NB4 (cell line): Measurements from ENCODE around the gene SLC29A3.

Experiments
- POLR2A ChIP-seq: IDR thresholded peaks from 2 replicates; pipeline ENCODE4 v1.6.1; 2011; ENCODE audit warnings: mild to moderate bottlenecking; ENCODE audit not compliant: insufficient read length; ENCODE audit errors: extremely low read depth
- TF ChIP-seq, protein P1 (sequence below): IDR thresholded peaks from one replicate; pipeline ENCODE4 v1.5.1; 2012; ENCODE audit warnings: low read depth, low read length
- TF ChIP-seq, protein P2 (sequence below): IDR thresholded peaks from 2 replicates; pipeline ENCODE4 v1.6.1; 2011; ENCODE audit warnings: low read depth, low read length

DNA sequence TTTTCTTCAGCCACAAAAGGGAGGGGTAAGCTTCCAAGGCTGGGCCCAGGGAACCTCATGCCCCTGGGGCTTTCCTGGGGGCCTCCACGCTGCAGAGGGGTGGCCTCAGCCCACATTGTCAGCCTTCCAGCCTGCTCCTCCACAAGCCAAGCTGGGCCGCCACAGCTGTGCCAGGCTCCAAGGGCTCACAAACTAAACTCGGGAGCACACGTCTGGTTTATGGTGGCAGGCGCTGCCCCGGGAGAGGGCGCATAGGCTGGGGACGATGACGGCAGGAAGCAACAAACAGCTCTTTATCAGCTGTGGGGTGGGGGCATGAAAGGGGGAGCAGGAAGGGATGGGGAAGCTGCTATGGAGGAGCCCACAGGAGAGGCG is 71.4 kb downstream of the SLC29A3 start:
- TF ChIP-seq, protein P1, sequence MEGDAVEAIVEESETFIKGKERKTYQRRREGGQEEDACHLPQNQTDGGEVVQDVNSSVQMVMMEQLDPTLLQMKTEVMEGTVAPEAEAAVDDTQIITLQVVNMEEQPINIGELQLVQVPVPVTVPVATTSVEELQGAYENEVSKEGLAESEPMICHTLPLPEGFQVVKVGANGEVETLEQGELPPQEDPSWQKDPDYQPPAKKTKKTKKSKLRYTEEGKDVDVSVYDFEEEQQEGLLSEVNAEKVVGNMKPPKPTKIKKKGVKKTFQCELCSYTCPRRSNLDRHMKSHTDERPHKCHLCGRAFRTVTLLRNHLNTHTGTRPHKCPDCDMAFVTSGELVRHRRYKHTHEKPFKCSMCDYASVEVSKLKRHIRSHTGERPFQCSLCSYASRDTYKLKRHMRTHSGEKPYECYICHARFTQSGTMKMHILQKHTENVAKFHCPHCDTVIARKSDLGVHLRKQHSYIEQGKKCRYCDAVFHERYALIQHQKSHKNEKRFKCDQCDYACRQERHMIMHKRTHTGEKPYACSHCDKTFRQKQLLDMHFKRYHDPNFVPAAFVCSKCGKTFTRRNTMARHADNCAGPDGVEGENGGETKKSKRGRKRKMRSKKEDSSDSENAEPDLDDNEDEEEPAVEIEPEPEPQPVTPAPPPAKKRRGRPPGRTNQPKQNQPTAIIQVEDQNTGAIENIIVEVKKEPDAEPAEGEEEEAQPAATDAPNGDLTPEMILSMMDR, result no peak
- TF ChIP-seq POLR2A, result no peak
- TF ChIP-seq, protein P2, sequence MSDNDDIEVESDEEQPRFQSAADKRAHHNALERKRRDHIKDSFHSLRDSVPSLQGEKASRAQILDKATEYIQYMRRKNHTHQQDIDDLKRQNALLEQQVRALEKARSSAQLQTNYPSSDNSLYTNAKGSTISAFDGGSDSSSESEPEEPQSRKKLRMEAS, result no peak
